Stimulated activated CD8-positive, alpha-beta memory T cell treated with anti-CD3 and anti-CD28 coated beads, Interleukin-15, amount 100 ng/mL, for 24 hours (primary cell): ENCODE results near the gene NFKBIE.

Experiments used
- DNase-seq: peaks from one replicate; pipeline ENCODE4 v3.0.0-alpha.2; 2020; ENCODE audit warnings: low read depth

NFKBIE gene

GRCh38 chr6:44272529-44272928 lies 7.2 kb upstream of the NFKBIE start:
- no peak for DNase-seq

- DNase-seq = no peak
These were observed 6.6 kb upstream of the NFKBIE start for GRCh38 chr6:44271914-44272313.

- DNase-seq = no peak
These were observed 6.0 kb upstream of the NFKBIE start for GRCh38 chr6:44271406-44271723.

GRCh38 chr6:44270526-44271405 lies 5.4 kb upstream of the NFKBIE start:
- DNase-seq = no peak

GRCh38 chr6:44269921-44270525 lies 4.7 kb upstream of the NFKBIE start, which contains the start of gene TMEM151B:
TMEM151B (plus strand) TSS chr6:44270450; CDS start chr6:44270743, 293 bp downstream.
- DNase-seq = no peak

GRCh38 chr6:44269178-44269920 lies 4.0 kb upstream of the NFKBIE start:
- DNase-seq = no peak

- no peak for DNase-seq
These were observed 2.8 kb upstream of the NFKBIE start for GRCh38 chr6:44268095-44268628.

GRCh38 chr6:44267252-44267651 lies 1.9 kb upstream of the NFKBIE start:
- DNase-seq = no peak

- DNase-seq = no peak
These were observed 996 bp upstream of the NFKBIE start for GRCh38 chr6:44266347-44266746.

- DNase-seq = no peak
These were observed 427 bp upstream of the NFKBIE start for GRCh38 chr6:44265722-44266233.

GRCh38 chr6:44264154-44265006 lies 971 bp downstream of the NFKBIE start:
- DNase-seq = no peak

- DNase-seq = no peak
These were observed 1.8 kb downstream of the NFKBIE start for GRCh38 chr6:44263354-44264100.

- no peak for DNase-seq
These were observed 2.6 kb downstream of the NFKBIE start for GRCh38 chr6:44262467-44263353.

- no peak for DNase-seq
These were observed 3.8 kb downstream of the NFKBIE start for GRCh38 chr6:44261581-44261980.

- no peak for DNase-seq
These were observed 4.7 kb downstream of the NFKBIE start for GRCh38 chr6:44260451-44261297.

- no peak for DNase-seq
These were observed 5.3 kb downstream of the NFKBIE start for GRCh38 chr6:44260011-44260410.

GRCh38 chr6:44258921-44259320 lies 6.4 kb downstream of the NFKBIE start:
- DNase-seq = no peak

- no peak for DNase-seq
These were observed 7.0 kb downstream of the NFKBIE start for GRCh38 chr6:44258325-44258863.
